Measurements from ENCODE around the gene LRRC42.

LRRC42 gene

GRCh38 chr1:53959664-53960250 lies 13.6 kb downstream of the LRRC42 start:
- TF ChIP-seq, protein P1, sequence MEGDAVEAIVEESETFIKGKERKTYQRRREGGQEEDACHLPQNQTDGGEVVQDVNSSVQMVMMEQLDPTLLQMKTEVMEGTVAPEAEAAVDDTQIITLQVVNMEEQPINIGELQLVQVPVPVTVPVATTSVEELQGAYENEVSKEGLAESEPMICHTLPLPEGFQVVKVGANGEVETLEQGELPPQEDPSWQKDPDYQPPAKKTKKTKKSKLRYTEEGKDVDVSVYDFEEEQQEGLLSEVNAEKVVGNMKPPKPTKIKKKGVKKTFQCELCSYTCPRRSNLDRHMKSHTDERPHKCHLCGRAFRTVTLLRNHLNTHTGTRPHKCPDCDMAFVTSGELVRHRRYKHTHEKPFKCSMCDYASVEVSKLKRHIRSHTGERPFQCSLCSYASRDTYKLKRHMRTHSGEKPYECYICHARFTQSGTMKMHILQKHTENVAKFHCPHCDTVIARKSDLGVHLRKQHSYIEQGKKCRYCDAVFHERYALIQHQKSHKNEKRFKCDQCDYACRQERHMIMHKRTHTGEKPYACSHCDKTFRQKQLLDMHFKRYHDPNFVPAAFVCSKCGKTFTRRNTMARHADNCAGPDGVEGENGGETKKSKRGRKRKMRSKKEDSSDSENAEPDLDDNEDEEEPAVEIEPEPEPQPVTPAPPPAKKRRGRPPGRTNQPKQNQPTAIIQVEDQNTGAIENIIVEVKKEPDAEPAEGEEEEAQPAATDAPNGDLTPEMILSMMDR (conservative IDR thresholded peaks at IDR 0.05; ENCODE audit: low read depth, low read length), result peak; percentile 90
- Histone ChIP-seq H3K4me2 (no peak overlapping the region), H3K79me2 (ENCODE audit: insufficient read depth, low read depth) (no peaks in the 10 kb centered on the region), H3K27me3 (ENCODE audit: insufficient read depth, low read depth) (no peaks in the 10 kb centered on the region), H3K36me3 (ENCODE audit: insufficient read depth) (no peaks in the 10 kb centered on the region), H2AFZ (ENCODE audit: low read depth) (no peak overlapping the region), H3K4me3 (IDR thresholded peaks at IDR 0.05; ENCODE audit: insufficient read depth, low read depth, low read length) (no peak overlapping the region), H3K4me1 (ENCODE audit: low read depth, poor library complexity, severe bottlenecking) (peaks cover 11% of the 10 kb centered on the region), H3K27ac (no peak overlapping the region), H3K9ac (no peak overlapping the region), H4K20me1 (ENCODE audit: insufficient read depth) (no peaks in the 10 kb centered on the region)

GRCh38 chr1:53962395-53962794 lies 16.2 kb downstream of the LRRC42 start:
- no peaks in the 10 kb centered on the region for H4K20me1 ChIP-seq (ENCODE audit: insufficient read depth)
- H3K4me3 ChIP-seq (IDR thresholded peaks at IDR 0.05; ENCODE audit: insufficient read depth, low read depth, low read length), result no peak overlapping the region
- H3K36me3 ChIP-seq (ENCODE audit: insufficient read depth), result no peaks in the 10 kb centered on the region
- H3K79me2 ChIP-seq (ENCODE audit: insufficient read depth, low read depth), result no peaks in the 10 kb centered on the region
- no peak overlapping the region for H3K4me2 ChIP-seq
- H3K27me3 ChIP-seq (ENCODE audit: insufficient read depth, low read depth), result no peaks in the 10 kb centered on the region
- no peak overlapping the region for H2AFZ ChIP-seq (ENCODE audit: low read depth)
- H3K9ac ChIP-seq, result no peak overlapping the region
- H3K27ac ChIP-seq, result no peak overlapping the region
- H3K4me1 ChIP-seq (ENCODE audit: low read depth, poor library complexity, severe bottlenecking), result peaks cover 4% of the 10 kb centered on the region
- TF ChIP-seq, protein P1 (conservative IDR thresholded peaks at IDR 0.05; ENCODE audit: low read depth, low read length), result no peak

DNA sequence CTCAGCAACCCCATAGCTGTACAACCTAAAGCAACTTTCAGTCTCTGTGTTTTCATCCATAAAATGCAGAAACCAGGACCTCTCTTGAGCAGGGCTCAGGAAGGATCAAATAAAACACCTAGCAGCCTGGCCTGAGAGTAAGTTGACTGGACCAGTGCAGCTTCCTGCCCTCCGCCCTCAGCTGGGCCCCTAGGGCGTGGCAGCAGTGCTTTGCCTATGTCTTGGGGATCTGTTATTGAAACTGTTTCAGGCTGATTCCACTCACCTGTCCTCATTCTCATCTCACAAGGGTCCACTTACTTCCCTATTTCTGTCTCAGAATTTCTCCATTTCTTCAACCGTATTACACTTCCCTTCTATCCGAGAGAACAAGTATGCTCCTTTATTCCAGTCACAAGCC lies 17.3 kb downstream of the LRRC42 start:
- Histone ChIP-seq H3K9ac (no peak overlapping the region), H3K36me3 (ENCODE audit: insufficient read depth) (no peaks in the 10 kb centered on the region), H2AFZ (ENCODE audit: low read depth) (no peak overlapping the region), H3K4me3 (IDR thresholded peaks at IDR 0.05; ENCODE audit: insufficient read depth, low read depth, low read length) (no peak overlapping the region), H3K27me3 (ENCODE audit: insufficient read depth, low read depth) (no peaks in the 10 kb centered on the region), H3K79me2 (ENCODE audit: insufficient read depth, low read depth) (no peaks in the 10 kb centered on the region), H3K4me2 (no peak overlapping the region), H4K20me1 (ENCODE audit: insufficient read depth) (no peaks in the 10 kb centered on the region), H3K27ac (no peak overlapping the region), H3K4me1 (ENCODE audit: low read depth, poor library complexity, severe bottlenecking) (peaks cover 4% of the 10 kb centered on the region)
- TF ChIP-seq, protein P1 (conservative IDR thresholded peaks at IDR 0.05; ENCODE audit: low read depth, low read length), result no peak

- no peaks in the 10 kb centered on the region for H4K20me1 ChIP-seq (ENCODE audit: insufficient read depth)
- H3K4me1 ChIP-seq (ENCODE audit: low read depth, poor library complexity, severe bottlenecking), result peaks cover 4% of the 10 kb centered on the region
- no peak overlapping the region for H3K9ac ChIP-seq
- H3K27me3 ChIP-seq (ENCODE audit: insufficient read depth, low read depth), result no peaks in the 10 kb centered on the region
- H3K4me2 ChIP-seq, result no peak overlapping the region
- H3K79me2 ChIP-seq (ENCODE audit: insufficient read depth, low read depth), result no peaks in the 10 kb centered on the region
- no peak overlapping the region for H2AFZ ChIP-seq (ENCODE audit: low read depth)
- H3K27ac ChIP-seq, result no peak overlapping the region
- TF ChIP-seq, protein P1 (conservative IDR thresholded peaks at IDR 0.05; ENCODE audit: low read depth, low read length), result no peak
- no peak overlapping the region for H3K4me3 ChIP-seq (IDR thresholded peaks at IDR 0.05; ENCODE audit: insufficient read depth, low read depth, low read length)
- H3K36me3 ChIP-seq (ENCODE audit: insufficient read depth), result no peaks in the 10 kb centered on the region
Observed at GRCh38 chr1:53964109-53964508, 18.0 kb downstream of the LRRC42 start.
